Activated CD8-positive, alpha-beta memory T cell treated with anti-CD3 and anti-CD28 coated beads, Interleukin-2, amount 50 U/mL, for 1 hour (primary cell): Measurements from ENCODE around the gene RPL39.
"Not testable (repeated sequence)": the region's sequence is repeated elsewhere in the genome, so short reads cannot be mapped to it uniquely, and the experiment has no call there.

Experiments
- DNase-seq: peaks from one replicate; pipeline ENCODE4 v3.0.0-alpha.2; 2020; ENCODE audit errors: extremely low read depth

RPL39 gene

GRCh38 chrX:119763181-119763580, 28.2 kb downstream of the RPL39 start:
- no peak for DNase-seq

DNA sequence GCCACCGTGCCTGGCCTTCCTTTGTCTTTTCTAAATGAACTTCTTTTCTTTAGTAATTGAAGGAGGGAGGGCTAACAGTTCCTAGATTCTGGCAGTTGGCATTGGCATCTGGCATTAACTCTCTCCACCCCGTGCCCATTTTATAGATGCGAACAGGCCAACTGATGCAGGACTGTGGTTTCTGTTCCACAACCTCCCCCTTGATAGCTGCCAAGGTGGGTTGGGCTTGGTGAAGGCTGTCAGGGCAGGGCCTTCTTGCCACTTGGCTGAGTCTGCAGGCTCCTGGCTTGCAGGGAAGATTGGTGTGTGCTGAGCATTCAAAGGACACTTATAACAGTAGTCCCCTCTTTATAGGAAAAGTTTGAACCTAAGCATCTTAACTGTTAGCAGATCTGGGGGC, 28.7 kb downstream of the RPL39 start:
- DNase-seq = no peak

DNA sequence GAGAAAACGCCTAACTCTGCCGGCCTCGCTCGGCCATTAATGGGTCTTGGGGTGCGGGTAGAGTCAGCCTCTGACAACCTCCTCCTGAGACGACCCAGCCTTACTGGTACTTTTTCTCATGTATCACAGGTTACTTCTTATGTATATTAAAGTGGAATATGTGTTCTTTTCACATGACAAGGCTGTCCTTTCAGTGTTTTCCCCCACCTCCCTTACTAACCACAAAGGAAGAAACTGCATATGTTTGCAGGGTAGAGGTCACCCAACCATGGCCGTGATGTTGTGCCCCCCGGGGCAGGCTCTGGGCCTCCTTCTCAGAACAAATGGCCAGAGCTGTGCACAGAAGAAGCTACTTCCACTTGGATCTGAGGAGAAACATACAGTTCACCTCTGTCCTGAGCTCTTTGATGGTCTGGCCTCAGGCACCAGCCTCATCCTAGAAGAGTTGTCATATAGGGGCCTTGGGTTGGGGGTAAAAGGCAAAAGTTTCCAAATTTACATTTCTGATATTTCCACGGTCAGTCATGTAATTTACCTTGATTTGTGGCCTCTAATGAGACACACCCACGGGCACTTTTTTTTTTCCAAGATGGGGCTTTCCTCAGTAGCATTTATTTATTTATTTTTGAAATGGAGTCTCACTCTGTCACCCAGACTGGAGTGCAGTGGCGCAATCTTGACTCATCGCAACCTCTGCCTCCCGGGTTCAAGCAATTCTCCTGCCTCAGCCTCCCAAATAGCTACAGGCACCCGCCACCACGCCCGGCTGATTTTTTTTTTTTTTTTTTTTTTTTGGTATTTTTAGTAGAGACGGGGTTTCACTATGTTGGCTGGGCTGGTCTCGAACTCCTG, 31.2 kb downstream of the RPL39 start:
- DNase-seq = no peak

- DNase-seq = no peak
Observed at GRCh38 chrX:119759248-119759766, 32.1 kb downstream of the RPL39 start.

- no peak for DNase-seq
Observed at GRCh38 chrX:119758731-119759247, 32.6 kb downstream of the RPL39 start.

DNA sequence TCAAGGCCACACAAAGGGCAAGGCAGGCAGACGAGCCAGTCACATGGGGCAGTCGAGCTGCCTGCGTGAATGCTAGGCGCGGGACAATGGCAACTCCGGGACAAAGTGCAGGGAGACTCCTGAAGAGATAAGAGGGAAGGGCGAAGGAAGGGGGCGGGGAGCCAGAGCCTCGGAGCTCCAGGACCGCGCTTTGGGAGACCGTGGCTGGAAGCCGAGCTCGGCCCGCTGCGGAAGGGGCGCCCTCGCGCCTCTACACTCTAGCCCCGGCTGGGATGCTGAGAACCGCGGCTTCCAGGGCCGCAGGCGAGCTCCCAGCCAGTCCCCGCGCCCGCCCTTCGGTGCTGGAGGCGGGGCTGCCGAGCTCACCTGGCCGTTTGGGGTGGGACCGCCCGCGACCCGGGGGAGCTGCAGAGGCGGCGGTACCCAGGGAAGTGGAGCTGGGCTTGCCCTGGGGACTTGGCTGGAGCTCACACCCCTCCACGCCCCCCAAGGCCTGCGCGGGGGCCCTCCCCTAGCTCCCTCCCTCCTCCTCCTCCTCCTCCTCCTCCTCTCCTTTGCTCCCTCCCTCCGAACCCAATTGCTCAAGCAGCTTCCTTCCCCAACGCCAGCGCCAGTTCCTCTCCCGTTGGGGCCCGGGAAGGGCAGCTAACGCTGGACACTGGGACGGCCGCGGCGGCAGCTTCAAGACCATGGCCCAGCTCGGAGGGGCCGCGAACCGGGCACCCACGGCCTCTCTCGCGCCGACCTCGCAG, 33.3 kb downstream of the RPL39 start, which contains the start of gene SOWAHD:
Gene SOWAHD, plus strand, starts transcription at position 610 of the 752 bp plus-strand sequence. Its CDS starts 80 bp downstream, at position 690.
- no peak for DNase-seq

GRCh38 chrX:119757646-119757978, 33.8 kb downstream of the RPL39 start:
- no peak for DNase-seq

DNA sequence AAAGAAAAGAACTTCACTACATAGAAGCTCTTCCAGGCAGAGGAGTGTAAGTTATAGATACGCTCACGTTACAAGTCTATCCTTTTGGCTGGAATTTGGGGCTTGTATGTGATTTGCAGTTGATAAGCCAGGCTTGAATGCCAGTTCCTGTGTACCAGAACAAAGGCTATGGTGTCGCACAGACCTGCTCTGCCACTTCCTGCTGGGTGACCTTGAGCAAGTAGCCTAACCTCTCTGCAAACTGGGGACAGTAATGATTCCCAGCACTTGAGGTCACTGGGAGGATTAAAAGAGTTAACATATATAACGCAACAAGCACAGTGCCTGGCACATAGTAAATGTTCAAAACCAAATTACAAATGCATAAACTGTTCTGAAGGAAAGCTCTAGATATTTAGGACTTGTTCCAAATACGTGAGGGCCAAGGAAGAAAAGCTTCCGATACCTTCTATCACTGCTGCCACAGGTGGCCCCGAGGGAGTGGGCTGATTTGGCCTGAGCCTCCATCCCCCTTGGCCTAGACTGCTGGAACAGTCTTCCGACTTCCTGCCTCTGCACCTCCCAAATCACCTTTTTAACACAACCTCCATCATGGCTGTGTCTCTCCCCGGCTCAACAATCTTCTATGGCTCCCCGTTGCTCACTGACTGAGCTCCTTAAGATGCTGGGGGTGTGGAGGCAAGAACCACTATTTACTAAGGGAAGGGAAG, 34.3 kb downstream of the RPL39 start:
- DNase-seq = no peak

- DNase-seq = no peak
Observed at GRCh38 chrX:119755981-119756533, 35.4 kb downstream of the RPL39 start.

DNA sequence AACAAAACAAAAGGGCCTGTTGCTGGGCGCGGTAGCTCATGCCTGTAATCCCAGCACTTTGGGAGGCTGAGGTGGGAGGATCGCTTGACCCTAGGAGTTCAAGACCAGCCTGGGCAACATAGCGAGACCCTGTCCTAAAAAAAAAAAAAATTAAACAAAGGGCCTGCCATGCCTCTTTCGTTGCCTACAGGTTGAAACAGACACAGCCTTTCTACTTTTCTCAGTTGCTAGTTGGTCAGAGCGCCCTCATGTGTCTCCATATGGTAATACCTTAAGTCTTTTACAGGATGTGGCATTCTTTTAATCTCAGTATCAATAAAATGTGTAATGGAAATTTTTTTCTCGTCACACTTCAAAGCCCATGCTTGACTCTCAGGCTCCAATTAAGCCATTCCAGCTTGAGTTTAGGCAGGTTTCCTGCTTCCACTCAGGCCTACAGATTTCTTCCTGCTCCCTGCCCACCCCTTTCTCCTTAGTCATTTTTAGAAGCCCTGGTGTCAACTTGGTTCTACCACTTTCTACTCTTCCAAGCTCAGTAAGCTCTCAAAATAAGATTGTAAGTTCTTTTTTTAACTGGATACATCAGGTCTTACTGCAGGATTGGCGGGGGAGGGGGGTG, 37.7 kb downstream of the RPL39 start:
- DNase-seq = peak; percentile 28

DNA sequence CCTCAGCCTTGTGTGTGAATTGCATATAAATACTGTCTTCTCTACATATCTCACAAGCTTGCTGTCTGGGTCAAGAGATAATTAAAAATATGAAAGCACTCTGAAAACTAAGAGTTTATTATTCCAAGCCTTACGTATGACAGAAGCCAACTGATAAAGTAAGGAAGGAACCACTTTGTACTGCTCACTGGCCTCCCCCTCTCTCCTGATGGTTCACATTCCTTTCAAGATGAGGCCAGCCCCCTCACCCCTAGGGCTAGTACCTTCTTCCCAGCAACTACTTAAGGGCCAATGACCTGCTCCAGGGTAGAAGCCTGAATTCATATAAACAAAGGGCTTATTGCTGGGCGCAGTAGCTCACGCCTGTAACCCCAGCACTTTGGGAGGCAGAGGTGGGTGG, 38.4 kb downstream of the RPL39 start:
- no peak for DNase-seq

GRCh38 chrX:119750751-119751150, 40.7 kb downstream of the RPL39 start:
- not testable (repeated sequence) for DNase-seq

- not testable (repeated sequence) for DNase-seq
Observed at GRCh38 chrX:119750131-119750530, 41.3 kb downstream of the RPL39 start.

DNA sequence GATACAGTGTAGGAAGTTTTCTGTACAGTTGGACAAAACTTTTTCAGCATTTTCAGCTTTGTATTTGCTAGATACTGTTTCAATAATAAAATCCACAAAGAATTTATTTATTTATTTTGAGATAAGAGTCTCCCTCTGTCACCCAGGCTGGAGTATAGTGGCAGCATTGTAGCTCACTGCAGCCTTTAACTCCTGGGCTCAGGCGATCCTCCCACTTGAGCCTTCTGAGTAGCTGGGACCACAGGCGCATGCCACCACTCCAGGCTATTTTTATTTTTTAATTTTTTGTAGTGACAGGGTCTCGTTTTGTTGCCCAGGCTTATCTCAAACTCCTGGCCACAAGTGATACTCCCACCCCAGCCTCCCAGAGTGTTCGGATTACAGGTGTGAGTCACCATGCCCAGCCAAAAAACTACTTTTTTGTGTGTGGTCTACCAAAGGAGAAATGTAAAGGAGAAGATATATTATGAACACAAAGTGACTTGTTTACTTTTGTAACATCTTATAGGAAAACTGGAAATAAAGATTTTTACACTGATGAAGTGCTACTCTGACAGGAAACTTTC, 46.1 kb downstream of the RPL39 start:
- DNase-seq = no peak

DNA sequence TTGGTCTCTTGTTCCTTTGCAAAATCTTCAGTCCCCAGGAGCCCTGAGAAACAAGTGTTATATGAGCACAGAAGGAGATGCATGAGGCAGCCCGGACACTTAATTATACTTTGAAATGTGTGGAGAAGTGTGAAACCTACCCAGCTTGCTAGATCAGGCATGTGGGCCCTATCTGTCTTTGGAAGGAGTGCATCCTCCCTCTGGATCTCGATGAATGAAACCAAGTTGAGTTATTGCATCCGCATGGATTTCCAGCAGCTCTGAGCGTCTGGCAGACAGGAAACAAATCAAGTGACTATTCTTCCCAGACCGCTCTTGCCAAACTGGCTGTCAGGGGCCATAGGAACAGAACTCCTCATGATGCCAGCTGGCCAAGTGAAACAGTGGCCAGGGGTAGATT, 52.7 kb downstream of the RPL39 start:
- no peak for DNase-seq
